OCI-LY7 (cell line): ENCODE data around the gene CPLX3. TPM values are rescaled to one million over a fixed set of nuclear protein-coding genes. Genes with fewer than 3 reads are reported as not detected.

Experiments used
- BruUV-seq: library from RNA; stranded (reverse); fragments of 400-500 nt; replicated peaks from 2 replicates; lab custom pipeline; 2021; lab: Mats Ljungman, UMichigan
- CTCF ChIA-PET: fragments of 300-600 bp; sonication (Branson Sonifier 250); formaldehyde crosslinking; loops from one replicate; lab custom pipeline; 2022; ENCODE audit warnings: antibody characterized with exemption; ENCODE audit not compliant: unreplicated experiment; lab: Charles Lee
- POLR2A ChIA-PET: fragments of 300-600 bp; sonication (Branson Sonifier 250); formaldehyde crosslinking; loops from one replicate; lab custom pipeline; 2022; ENCODE audit warnings: antibody characterized with exemption; lab: Charles Lee
- DNase-seq: peaks from one replicate; pipeline ENCODE4 v3.0.0-alpha.2; 2015; ENCODE audit warnings: low spot score
- H2AFZ ChIP-seq: fragments of 200-600 bp; sonication (generic), shearing (Covaris generic); 2 replicates; pipeline ENCODE4 v1.6.1; 2014; ENCODE audit warnings: mild to moderate bottlenecking, antibody characterized with exemption, low read length, moderate library complexity
- H3K27ac ChIP-seq: fragments of 200-600 bp; sonication (generic); 2 replicates; pipeline ENCODE4 v1.5.1; 2014; ENCODE audit warnings: mixed run types, low read depth, mild to moderate bottlenecking, moderate library complexity, low read length, inconsistent platforms; ENCODE audit not compliant: poor library complexity, severe bottlenecking
- H3K36me3 ChIP-seq: fragments of 200-600 bp; sonication (generic); 2 replicates; pipeline ENCODE4 v1.6.1; 2014; ENCODE audit warnings: mild to moderate bottlenecking, antibody characterized with exemption, low read length, moderate library complexity, mixed read lengths; ENCODE audit not compliant: insufficient read depth
- H3K4me1 ChIP-seq: fragments of 200-600 bp; sonication (generic); 2 replicates; pipeline ENCODE4 v1.5.1; 2014; ENCODE audit warnings: mild to moderate bottlenecking, low read length; ENCODE audit not compliant: insufficient read depth, poor library complexity, severe bottlenecking
- H3K4me2 ChIP-seq: fragments of 200-600 bp; sonication (generic); 2 replicates; pipeline ENCODE4 v1.6.1; 2014; ENCODE audit warnings: mild to moderate bottlenecking, low read length
- H3K4me3 ChIP-seq: fragments of 200-600 bp; sonication (generic); 2 replicates; pipeline ENCODE4 v1.5.1; 2014; ENCODE audit warnings: mild to moderate bottlenecking, low read depth, low read length; ENCODE audit not compliant: poor library complexity, severe bottlenecking
- H3K79me2 ChIP-seq: fragments of 200-600 bp; sonication (generic); 2 replicates; pipeline ENCODE4 v1.6.1; 2016; ENCODE audit warnings: low read depth, mild to moderate bottlenecking, low read length, moderate library complexity, mixed read lengths; ENCODE audit not compliant: insufficient read depth
- H3K9me2 ChIP-seq: fragments of 200-600 bp; sonication (generic); 2 replicates; pipeline ENCODE4 v1.6.1; 2016; ENCODE audit warnings: mild to moderate bottlenecking, low read length, mixed read lengths; ENCODE audit not compliant: insufficient read depth
- H3K9me3 ChIP-seq: fragments of 200-600 bp; sonication (generic); 2 replicates; pipeline ENCODE4 v1.6.1; 2014; ENCODE audit warnings: mild to moderate bottlenecking, mixed run types, low read length, mixed read lengths
- H4K20me1 ChIP-seq: fragments of 200-600 bp; sonication (generic); 2 replicates; pipeline ENCODE4 v1.6.1; 2014; ENCODE audit warnings: mild to moderate bottlenecking, antibody characterized with exemption, low read length, moderate library complexity, mixed read lengths; ENCODE audit not compliant: insufficient read depth
- CTCF ChIP-seq: fragments of 200-600 bp; sonication (generic); conservative IDR thresholded peaks from 2 replicates; pipeline ENCODE4 v1.5.1; 2014; ENCODE audit warnings: mild to moderate bottlenecking, antibody characterized with exemption, low read length, moderate library complexity, mixed read lengths
- EZH2phosphoT487 ChIP-seq: fragments of 200-600 bp; sonication (generic); IDR thresholded peaks from 2 replicates; pipeline ENCODE4 v1.6.1; 2018; ENCODE audit warnings: low read depth, borderline replicate concordance, mild to moderate bottlenecking, mixed run types, antibody characterized with exemption, low read length, moderate library complexity, mixed read lengths
- intact Hi-C: fragments of 100-400 bp; cut with micrococcal nuclease; formaldehyde crosslinking; loops from one replicate; pipeline ENCODE4 v1.10.0; 2022; ENCODE audit not compliant: unreplicated experiment
- total RNA-seq, 2 experiments: library from RNA; depleted of rRNA in 1 of 2; stranded (reverse); fragments of >200 nt in 1 of 2; shearing (Covaris generic) in 1 of 2; gene quantifications; 2 replicates each; pipeline ENCODE4 v1.2.3, GENCODE V29; 2014 to 2022

CPLX3 gene
- total RNA-seq, 2 experiments from 2014 or later: 0.35 to 1.5 TPM

GRCh38 chr15:74788042-74788682, 38.3 kb upstream of the CPLX3 start:
- Histone ChIP-seq H3K4me3 (peak overlapping the region; percentile 97), H3K9me2 (no peaks in the 10 kb centered on the region), H3K4me2 (peak overlapping the region; percentile 92), H3K79me2 (peaks cover 94% of the 10 kb centered on the region), H3K27ac (peak overlapping the region; percentile 99), H3K36me3 (peaks cover 80% of the 10 kb centered on the region), H4K20me1 (peaks cover 26% of the 10 kb centered on the region; the same call in 1 of the 2 replicates), H3K4me1 (peaks cover 93% of the 10 kb centered on the region), H2AFZ (no peak overlapping the region), H3K9me3 (no peaks in the 10 kb centered on the region)
- TF ChIP-seq EZH2phosphoT487: no peak
- TF ChIP-seq CTCF: 0 out of 2 replicates have a peak, but pooled peaks have one; percentile 4
- TSS peak; percentile 96 for BruUV-seq
- POLR2A ChIA-PET: interaction anchor here (0.8 to 11.8 kb wide), 5 partner anchors 9 to 83 kb away, joined by 3 to 221 read pairs (median 9); partner anchors contain the start of gene CSK
- intact Hi-C loops: loop anchor here (5.0 kb wide), 2 partner anchors 219 to 664 kb away; partner anchors contain the start of gene SIN3A
- DNase-seq: peak; percentile 54
- CTCF ChIA-PET: interaction anchor here (0.5 to 2.1 kb wide), 7 partner anchors 9 to 415 kb away, joined by 3 to 40 read pairs (median 5); no protein-coding TSS in a partner anchor

- Histone ChIP-seq H3K4me3 (peak overlapping the region; percentile 97), H3K4me2 (peak overlapping the region; percentile 92), H3K27ac (peak overlapping the region; percentile 99), H4K20me1 (peaks cover 30% of the 10 kb centered on the region; the same call in 1 of the 2 replicates), H3K9me2 (no peaks in the 10 kb centered on the region), H3K9me3 (no peaks in the 10 kb centered on the region), H3K4me1 (peaks cover 98% of the 10 kb centered on the region), H3K79me2 (peaks cover 94% of the 10 kb centered on the region), H2AFZ (no peak overlapping the region), H3K36me3 (peaks cover 80% of the 10 kb centered on the region)
- no peak for TF ChIP-seq CTCF
- no peak for TF ChIP-seq EZH2phosphoT487
- DNase-seq: peak; percentile 87
- intact Hi-C loops: loop anchor here (5.0 kb wide), 2 partner anchors 219 to 664 kb away; partner anchors contain the start of gene SIN3A
- POLR2A ChIA-PET: interaction anchor here (1.9 to 11.8 kb wide), 3 partner anchors 8 to 33 kb away, joined by 9 to 221 read pairs (median 16); partner anchors contain the start of gene CSK
- CTCF ChIA-PET: interaction anchor here (1.1 to 2.1 kb wide), 3 partner anchors 11 to 32 kb away, joined by 5 to 40 read pairs (median 12); no protein-coding TSS in a partner anchor
- BruUV-seq: no TSS peak
Observed at GRCh38 chr15:74788683-74789151, 37.7 kb upstream of the CPLX3 start.
